ENCODE measurements around the gene TCEAL3.

DNA sequence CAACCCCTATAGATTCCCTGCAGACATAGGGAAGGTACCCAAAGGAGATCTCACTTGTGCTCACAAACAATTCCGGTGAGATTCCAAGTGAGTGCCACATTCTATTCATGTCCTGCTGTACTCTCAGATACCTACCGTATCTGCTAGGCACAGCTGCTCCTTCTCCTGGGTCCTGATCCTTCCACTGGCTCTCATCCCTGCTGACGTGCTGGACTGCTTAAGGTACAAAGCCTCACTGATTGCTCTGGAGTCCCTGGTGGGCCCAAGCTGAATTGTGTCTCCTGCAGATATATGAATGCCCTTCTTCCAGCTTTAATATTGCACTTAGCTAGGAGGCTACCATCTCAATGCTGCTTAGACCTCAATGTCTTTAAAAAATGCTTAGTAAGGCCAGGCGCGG lies 23.4 kb downstream of the TCEAL3 start:
- TF ChIP-seq, protein P1, sequence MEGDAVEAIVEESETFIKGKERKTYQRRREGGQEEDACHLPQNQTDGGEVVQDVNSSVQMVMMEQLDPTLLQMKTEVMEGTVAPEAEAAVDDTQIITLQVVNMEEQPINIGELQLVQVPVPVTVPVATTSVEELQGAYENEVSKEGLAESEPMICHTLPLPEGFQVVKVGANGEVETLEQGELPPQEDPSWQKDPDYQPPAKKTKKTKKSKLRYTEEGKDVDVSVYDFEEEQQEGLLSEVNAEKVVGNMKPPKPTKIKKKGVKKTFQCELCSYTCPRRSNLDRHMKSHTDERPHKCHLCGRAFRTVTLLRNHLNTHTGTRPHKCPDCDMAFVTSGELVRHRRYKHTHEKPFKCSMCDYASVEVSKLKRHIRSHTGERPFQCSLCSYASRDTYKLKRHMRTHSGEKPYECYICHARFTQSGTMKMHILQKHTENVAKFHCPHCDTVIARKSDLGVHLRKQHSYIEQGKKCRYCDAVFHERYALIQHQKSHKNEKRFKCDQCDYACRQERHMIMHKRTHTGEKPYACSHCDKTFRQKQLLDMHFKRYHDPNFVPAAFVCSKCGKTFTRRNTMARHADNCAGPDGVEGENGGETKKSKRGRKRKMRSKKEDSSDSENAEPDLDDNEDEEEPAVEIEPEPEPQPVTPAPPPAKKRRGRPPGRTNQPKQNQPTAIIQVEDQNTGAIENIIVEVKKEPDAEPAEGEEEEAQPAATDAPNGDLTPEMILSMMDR (IDR thresholded peaks at IDR 0.05) = no peak
- TF ChIP-seq POLR2A (IDR thresholded peaks at IDR 0.05) = no peak
